Glutamatergic neuron (in vitro differentiated cells): Measurements from ENCODE around the gene TICRR. TPM values are rescaled to one million over a fixed set of nuclear protein-coding genes. Genes with fewer than 3 reads are reported as not detected.
A peak's percentile ranks its signal among the peaks of the same experiment; 100 is the strongest.
"Not testable (repeated sequence)": the region's sequence is repeated elsewhere in the genome, so short reads cannot be mapped to it uniquely, and the experiment has no call there.

ENCODE experiments used
- DNase-seq: peaks from one replicate; pipeline ENCODE4 v3.0.0; 2022
- H3K27ac Mint-ChIP-seq: one replicate; pipeline ENCODE4 v1.8.0; 2020; ENCODE audit warnings: mild to moderate bottlenecking, mixed read lengths, inconsistent platforms; ENCODE audit not compliant: unreplicated experiment
- H3K27me3 Mint-ChIP-seq: one replicate; pipeline ENCODE4 v1.8.0; 2020; ENCODE audit warnings: mild to moderate bottlenecking, moderate library complexity, mixed read lengths, inconsistent platforms; ENCODE audit not compliant: unreplicated experiment
- H3K36me3 Mint-ChIP-seq: one replicate; pipeline ENCODE4 v1.8.0; 2020; ENCODE audit warnings: mild to moderate bottlenecking, mixed read lengths, inconsistent platforms; ENCODE audit not compliant: unreplicated experiment
- H3K4me1 Mint-ChIP-seq: one replicate; pipeline ENCODE4 v1.8.0; 2020; ENCODE audit warnings: mild to moderate bottlenecking, low read depth, mixed read lengths, inconsistent platforms; ENCODE audit not compliant: unreplicated experiment
- H3K4me3 Mint-ChIP-seq: one replicate; pipeline ENCODE4 v1.8.0; 2020; ENCODE audit warnings: mild to moderate bottlenecking, mixed read lengths, inconsistent platforms; ENCODE audit not compliant: unreplicated experiment
- H3K9me3 Mint-ChIP-seq: one replicate; pipeline ENCODE4 v1.8.0; 2020; ENCODE audit warnings: mild to moderate bottlenecking, moderate library complexity, mixed read lengths, inconsistent platforms; ENCODE audit not compliant: unreplicated experiment
- CTCF ChIP-seq: fragments of 200-600 bp; sonication (generic); IDR thresholded peaks from one replicate; pipeline ENCODE4 v1.5.0; 2021; ENCODE audit not compliant: partially characterized antibody, unreplicated experiment
- total RNA-seq: library from RNA; stranded (reverse); fragmentation: NEBNext Ultra II Directional; extraction: Animal tissue kit (Norgen Biotek cat#: 25700); gene quantifications from one replicate; pipeline ENCODE4 v1.2.1, GENCODE V29; 2021; ENCODE audit not compliant: unreplicated experiment

The TICRR gene
- total RNA-seq, 1 donor from 2014 or later: 2.7 TPM

DNA sequence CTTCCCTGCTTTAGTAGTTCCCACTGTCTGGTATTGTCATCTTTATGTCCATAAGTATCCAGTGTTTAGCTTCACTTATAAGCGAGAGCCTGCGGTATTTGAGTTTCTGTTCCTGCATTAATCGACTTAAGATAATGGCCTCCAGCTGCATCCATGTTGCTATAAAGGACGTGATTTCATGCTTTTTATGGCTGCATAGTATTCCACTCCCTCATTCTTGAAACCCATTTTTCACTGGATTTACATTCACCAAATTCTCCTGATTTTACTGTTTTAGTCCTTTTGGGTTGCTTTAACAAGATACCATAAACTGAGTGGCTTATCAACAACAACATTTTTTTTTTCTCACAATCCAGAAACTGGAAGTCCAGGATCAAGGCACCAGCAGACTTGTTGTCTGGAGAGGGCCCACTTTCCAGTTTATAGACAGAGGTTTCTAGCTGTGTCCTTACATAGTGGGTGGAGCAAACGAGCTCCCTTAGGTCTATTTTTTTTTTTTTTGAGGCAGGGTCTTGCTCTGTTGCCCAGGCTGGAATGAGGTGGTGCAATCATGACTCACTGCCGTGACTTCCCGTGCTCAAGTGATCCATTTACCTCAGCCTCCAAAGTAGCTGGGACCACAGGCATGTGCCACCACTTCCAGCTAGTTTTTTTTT, 6.1 kb upstream of the TICRR start:
- no peaks in the 10 kb centered on the region for H3K9me3 Mint-ChIP-seq
- DNase-seq: no peak
- H3K27me3 Mint-ChIP-seq: peaks cover 1% of the 10 kb centered on the region
- no peak for TF ChIP-seq CTCF
- no peak overlapping the region for H3K4me3 Mint-ChIP-seq
- no peaks in the 10 kb centered on the region for H3K4me1 Mint-ChIP-seq
- H3K27ac Mint-ChIP-seq: no peak overlapping the region
- no peaks in the 10 kb centered on the region for H3K36me3 Mint-ChIP-seq

DNA sequence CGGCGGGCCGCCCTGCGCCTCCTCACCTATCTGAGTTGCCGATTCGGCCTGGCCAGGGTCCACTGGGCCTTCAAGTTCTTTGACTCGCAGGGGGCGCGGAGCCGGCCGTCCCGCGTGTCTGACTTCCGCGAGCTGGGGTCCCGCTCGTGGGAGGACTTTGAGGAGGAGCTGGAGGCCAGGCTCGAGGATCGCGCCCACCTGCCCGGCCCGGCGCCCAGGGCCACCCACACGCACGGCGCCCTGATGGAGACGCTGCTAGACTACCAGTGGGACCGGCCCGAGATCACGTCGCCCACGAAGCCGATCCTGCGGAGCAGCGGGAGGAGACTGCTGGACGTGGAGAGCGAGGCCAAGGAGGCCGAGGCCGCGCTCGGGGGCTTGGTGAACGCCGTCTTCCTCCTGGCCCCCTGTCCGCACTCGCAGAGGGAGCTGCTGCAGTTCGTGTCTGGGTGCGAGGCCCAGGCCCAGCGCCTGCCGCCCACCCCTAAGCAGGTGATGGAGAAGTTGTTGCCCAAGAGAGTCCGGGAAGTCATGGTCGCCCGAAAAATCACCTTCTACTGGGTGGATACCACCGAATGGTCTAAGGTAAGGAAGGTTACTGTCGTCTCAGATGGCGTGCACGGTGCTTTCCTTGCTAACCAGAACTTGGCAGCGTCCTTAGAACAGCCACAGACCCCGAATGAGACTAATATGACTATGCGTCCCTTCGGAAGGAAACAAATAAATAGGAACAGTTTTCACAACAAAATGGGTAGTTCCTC, 567 bp downstream of the TICRR start:
- Mint-ChIP-seq H3K27me3 (peaks cover 2% of the 10 kb centered on the region), H3K4me3 (peak overlapping the region; percentile 87), H3K4me1 (no peaks in the 10 kb centered on the region), H3K27ac (no peak overlapping the region), H3K36me3 (no peaks in the 10 kb centered on the region), H3K9me3 (peaks cover 8% of the 10 kb centered on the region)
- TF ChIP-seq CTCF: no peak
- DNase-seq: peak; percentile 41

DNA sequence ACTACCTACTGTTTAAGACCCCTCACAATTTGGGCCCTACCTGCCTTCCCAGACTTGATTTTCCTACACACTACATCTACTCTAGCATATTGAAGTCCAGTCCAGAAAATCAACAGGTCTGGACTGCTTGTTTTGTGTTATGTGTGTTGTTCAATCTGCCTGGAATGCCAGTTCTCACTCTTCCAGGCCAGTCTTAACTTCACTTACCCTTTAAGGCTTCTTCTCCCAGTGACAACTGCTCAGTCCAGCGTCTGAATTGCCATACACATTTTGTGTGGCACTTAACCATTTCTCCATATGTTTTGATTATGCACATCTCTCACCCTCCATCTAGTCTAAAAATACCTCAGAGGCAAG, 1.1 kb downstream of the TICRR start:
- TF ChIP-seq CTCF: no peak
- H3K36me3 Mint-ChIP-seq: no peaks in the 10 kb centered on the region
- H3K9me3 Mint-ChIP-seq: peaks cover 8% of the 10 kb centered on the region
- H3K4me1 Mint-ChIP-seq: no peaks in the 10 kb centered on the region
- no peak for DNase-seq
- no peak overlapping the region for H3K27ac Mint-ChIP-seq
- H3K27me3 Mint-ChIP-seq: peaks cover 2% of the 10 kb centered on the region
- peak overlapping the region; percentile 87 for H3K4me3 Mint-ChIP-seq

- no peak overlapping the region for H3K27ac Mint-ChIP-seq
- no peaks in the 10 kb centered on the region for H3K36me3 Mint-ChIP-seq
- TF ChIP-seq CTCF: no peak
- DNase-seq: no peak
- no peaks in the 10 kb centered on the region for H3K4me1 Mint-ChIP-seq
- H3K9me3 Mint-ChIP-seq: peaks cover 8% of the 10 kb centered on the region
- peaks cover 2% of the 10 kb centered on the region for H3K27me3 Mint-ChIP-seq
- peak overlapping the region; percentile 30 for H3K4me3 Mint-ChIP-seq
Measured at GRCh38 chr15:89577776-89578115, 2.5 kb downstream of the TICRR start.

- Mint-ChIP-seq H3K36me3 (no peaks in the 10 kb centered on the region), H3K9me3 (peaks cover 8% of the 10 kb centered on the region), H3K4me3 (no peak overlapping the region), H3K4me1 (no peaks in the 10 kb centered on the region), H3K27me3 (peaks cover 2% of the 10 kb centered on the region), H3K27ac (no peak overlapping the region)
- TF ChIP-seq CTCF: no peak
- DNase-seq: no peak
Measured at GRCh38 chr15:89578146-89578545, 2.9 kb downstream of the TICRR start.

DNA sequence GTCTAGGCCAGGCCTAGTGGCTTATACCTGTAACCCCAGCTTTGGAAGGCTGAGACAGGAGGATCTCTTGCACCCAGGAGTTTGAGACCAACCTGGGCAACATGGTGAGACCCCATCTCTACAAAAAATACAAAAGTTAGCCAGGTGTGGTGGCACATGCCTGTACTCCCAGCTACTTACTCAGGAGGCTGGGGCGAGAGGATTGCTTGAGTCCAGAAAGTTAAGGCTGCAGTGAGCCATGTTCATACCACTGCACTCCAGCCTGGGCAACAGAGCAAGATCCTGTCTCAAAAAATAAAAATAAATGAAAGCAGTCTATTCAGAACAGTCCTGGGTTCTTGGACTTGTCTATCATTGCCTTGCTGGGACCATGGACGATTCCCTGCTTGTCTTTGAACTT, 5.5 kb downstream of the TICRR start:
- not testable (repeated sequence) for H3K27ac Mint-ChIP-seq, H3K36me3 Mint-ChIP-seq, DNase-seq, H3K4me1 Mint-ChIP-seq, H3K27me3 Mint-ChIP-seq, H3K4me3 Mint-ChIP-seq, H3K9me3 Mint-ChIP-seq
